ENCODE measurements around the gene DEFB127.

GRCh38 chr20:142290-142689 lies 15.0 kb upstream of the DEFB127 start, which contains the start of gene DEFB126:
- TF ChIP-seq CTCF (IDR thresholded peaks at IDR 0.05) (no peak), EZH2 (IDR thresholded peaks at IDR 0.05; ENCODE audit: borderline replicate concordance, insufficient read depth, low read depth, low read length, poor library complexity, severe bottlenecking) (no peak)
